K562 (cell line): Measurements from ENCODE around the gene MADD. TPM values are rescaled to one million over a fixed set of nuclear protein-coding genes. Genes with fewer than 3 reads are reported as not detected.

Experiments
- CTCFL ChIP-seq: IDR thresholded peaks from 2 replicates; pipeline ENCODE4 v1.6.1; 2011; ENCODE audit warnings: borderline replicate concordance, low read depth, mild to moderate bottlenecking, moderate library complexity, low read length; ENCODE audit not compliant: insufficient read depth, poor library complexity, severe bottlenecking
- EGR1 ChIP-seq: fragments of 450-650 bp; conservative IDR thresholded peaks from 2 replicates; pipeline ENCODE4 v1.6.1; 2017; ENCODE audit warnings: mild to moderate bottlenecking
- GABPB1 ChIP-seq: sonication (generic); formaldehyde crosslinking; IDR thresholded peaks from 2 replicates; pipeline ENCODE4 v1.8.0; 2022; ENCODE audit warnings: mild to moderate bottlenecking, missing genetic modification reagents
- HDAC6 ChIP-seq: IDR thresholded peaks from 2 replicates; pipeline ENCODE4 v1.6.1; 2012; ENCODE audit warnings: low read depth, mild to moderate bottlenecking, control low read depth, inconsistent platforms, low read length, moderate library complexity
- IRF1 ChIP-seq: sonication (generic); formaldehyde crosslinking; IDR thresholded peaks from 2 replicates; pipeline ENCODE4 v1.8.0; 2022; ENCODE audit warnings: missing genetic modification reagents, mild to moderate bottlenecking, borderline replicate concordance
- MAFF ChIP-seq: IDR thresholded peaks from 2 replicates; pipeline ENCODE4 v1.6.1; 2012; ENCODE audit warnings: low read length, improper control_type of control experiment
- NCOA2 ChIP-seq, 2 experiments: fragments of 450-650 bp; IDR thresholded peaks; 2 replicates each; pipeline ENCODE4 v1.6.1; 2018; ENCODE audit warnings: mild to moderate bottlenecking in 2 of 2, moderate library complexity in 1 of 2; ENCODE audit not compliant: partially characterized antibody in 2 of 2
- POLR3G ChIP-seq: IDR thresholded peaks from 2 replicates; pipeline ENCODE4 v1.6.1; 2011; ENCODE audit not compliant: insufficient read length, insufficient replicate concordance; ENCODE audit errors: extremely low read depth
- PRDM10 ChIP-seq: fragments of 450-650 bp; IDR thresholded peaks from 2 replicates; pipeline ENCODE4 v1.6.1; 2018; ENCODE audit not compliant: partially characterized antibody
- RBM14 ChIP-seq: fragments of 200-400 bp; formaldehyde crosslinking; IDR thresholded peaks from 2 replicates; pipeline ENCODE4 v1.6.1; 2018; ENCODE audit warnings: low read depth, mild to moderate bottlenecking, low read length, moderate library complexity, borderline replicate concordance; ENCODE audit not compliant: insufficient read depth
- U2AF2 ChIP-seq: fragments of 200-400 bp; formaldehyde crosslinking; optimal IDR thresholded peaks from 2 replicates; pipeline ENCODE3; 2017; ENCODE audit warnings: low read depth, mild to moderate bottlenecking, low read length
- UBTF ChIP-seq, 2 experiments: IDR thresholded peaks; 2 replicates each; pipeline ENCODE4 v1.6.1; 2012; ENCODE audit warnings: improper control_type of control experiment in 2 of 2, low read depth in 2 of 2, low read length in 2 of 2, borderline replicate concordance in 1 of 2
- ZKSCAN1 ChIP-seq: fragments of 150-350 bp; IDR thresholded peaks from 2 replicates; pipeline ENCODE4 v1.6.1; 2016; ENCODE audit warnings: low read depth, low read length
- polyA plus RNA-seq, 8 experiments: library from polyadenylated mRNA; depleted of rRNA in 4 of 8; stranded (reverse) in 5 of 8; unstranded in 3 of 8; fragments of >200 nt; fragmentation: Nextera tagmentation in 2 of 8; fragmentation: Illumina TruSeq in 1 of 8; extraction: Ambion mirVana in 2 of 8; extraction: Trizol in 1 of 8; gene quantifications; 2 replicates each; pipeline versions ENCODE4 v1.2.1 to v1.2.3, GENCODE V29; 2011 to 2014; ENCODE audit warnings: inconsistent platforms in 1 of 8, missing spikeins in 1 of 8
- total RNA-seq, 7 experiments: library from RNA; depleted of rRNA in 6 of 7; stranded (reverse); fragments of >200 nt in 6 of 7; fragmentation: Illumina TruSeq in 2 of 7; extraction: Trizol in 2 of 7; gene quantifications; 2 replicates each; pipeline versions ENCODE4 v1.2.1 to v1.2.3, GENCODE V29; 2011 to 2021; ENCODE audit warnings: low replicate concordance in 1 of 7

MADD gene
- total and polyA plus RNA-seq, 9 of the 15 experiments (the other 6 are each of a cell fraction or from before 2014, with no cell fraction given) = 0.68 to 57.6 (median 33.6) TPM

GRCh38 chr11:47270331-47271271, 668 bp downstream of the MADD start (continued):
- TF ChIP-seq UBTF (IDR thresholded peaks at IDR 0.05; ENCODE audit: borderline replicate concordance in 1 of 2, low read depth in 2 of 2, low read length in 2 of 2) = 0 out of 4 replicates have a peak, but pooled peaks have one; percentile 28 to 77
- TF ChIP-seq EGR1 = peak; percentile 70
- no peak for TF ChIP-seq ZKSCAN1
- TF ChIP-seq RBM14 = no peak
- no peak for TF ChIP-seq U2AF2
- TF ChIP-seq PRDM10 = peak; percentile 62
- TF ChIP-seq NCOA2 (IDR thresholded peaks at IDR 0.05; ENCODE audit: partially characterized antibody in 2 of 2) = no peak
- no peak for TF ChIP-seq POLR3G
- TF ChIP-seq MAFF = 0 out of 2 replicates have a peak, but pooled peaks have one; percentile 8
- no peak for TF ChIP-seq HDAC6
- no peak for TF ChIP-seq IRF1 (CRISPR knock-in tag)
- no peak for TF ChIP-seq CTCFL
- TF ChIP-seq GABPB1 = peak; percentile 38; the same call in 1 of the 2 replicates
